HUES64 (cell line): ENCODE measurements around the gene ZCCHC24.

Experiments
- H3K27ac ChIP-seq: 2 replicates; pipeline ENCODE4 v1.7.0; 2013; ENCODE audit warnings: low read depth, low read length, inconsistent platforms
- H3K27me3 ChIP-seq: 2 replicates; pipeline ENCODE4 v1.6.1; 2013; ENCODE audit warnings: mild to moderate bottlenecking, low read length; ENCODE audit not compliant: insufficient read depth
- H3K36me3 ChIP-seq: 2 replicates; pipeline ENCODE4 v1.6.1; 2013; ENCODE audit warnings: mild to moderate bottlenecking, low read length; ENCODE audit not compliant: insufficient read depth
- H3K4me1 ChIP-seq: 2 replicates; pipeline ENCODE4 v1.6.1; 2013; ENCODE audit warnings: mild to moderate bottlenecking, low read length, moderate library complexity; ENCODE audit not compliant: insufficient read depth
- H3K4me3 ChIP-seq: 2 replicates; pipeline ENCODE4 v1.5.1; 2013; ENCODE audit warnings: mild to moderate bottlenecking, low read length, moderate library complexity
- H3K9ac ChIP-seq: 2 replicates; pipeline ENCODE4 v1.6.1; 2013; ENCODE audit warnings: mild to moderate bottlenecking, low read depth, low read length
- H3K9me3 ChIP-seq: 2 replicates; pipeline ENCODE4 v1.6.1; 2013; ENCODE audit warnings: low read depth, low read length; ENCODE audit not compliant: insufficient read depth
- WGBS: fragments of 150-250, 120-280 bp; methylation state at CpG from one replicate; pipeline ENCODE4 v1.1.7; 2013; ENCODE audit warnings: missing lambda C conversion rate; 5-methylcytosine and 5-hydroxymethylcytosine counted together

Gene ZCCHC24

GRCh38 chr10:79427965-79428364 is 17.5 kb downstream of the ZCCHC24 start:
- no peaks in the 10 kb centered on the region for H3K4me1 ChIP-seq
- H3K36me3 ChIP-seq, result no peaks in the 10 kb centered on the region
- WGBS, result 89% methylated on average over 1 of the region's 3 CpGs
- no peak overlapping the region for H3K27ac ChIP-seq
- no peaks in the 10 kb centered on the region for H3K27me3 ChIP-seq
- H3K9me3 ChIP-seq, result no peaks in the 10 kb centered on the region
- no peak overlapping the region for H3K4me3 ChIP-seq
- H3K9ac ChIP-seq, result no peak overlapping the region

GRCh38 chr10:79425074-79425532 is 20.3 kb downstream of the ZCCHC24 start:
- Histone ChIP-seq H3K27ac (no peak overlapping the region), H3K4me1 (peaks cover under 1% of the 10 kb centered on the region; the same call in 1 of the 2 replicates), H3K9ac (no peak overlapping the region), H3K4me3 (no peak overlapping the region), H3K9me3 (no peaks in the 10 kb centered on the region), H3K36me3 (no peaks in the 10 kb centered on the region), H3K27me3 (no peaks in the 10 kb centered on the region)
- WGBS, result 72% methylated on average over 5 of the region's 5 CpGs

- Histone ChIP-seq H3K9me3 (no peaks in the 10 kb centered on the region), H3K4me1 (peaks cover 2% of the 10 kb centered on the region; the same call in 1 of the 2 replicates), H3K27me3 (no peaks in the 10 kb centered on the region), H3K27ac (no peak overlapping the region), H3K36me3 (no peaks in the 10 kb centered on the region), H3K9ac (no peak overlapping the region), H3K4me3 (no peak overlapping the region)
- 84% methylated on average over 11 of the region's 11 CpGs for WGBS
These were observed 21.0 kb downstream of the ZCCHC24 start for GRCh38 chr10:79424221-79425073.

GRCh38 chr10:79422178-79422892 is 23.1 kb downstream of the ZCCHC24 start:
- WGBS, result 86% methylated on average over 8 of the region's 9 CpGs
- H3K9me3 ChIP-seq, result no peaks in the 10 kb centered on the region
- no peak overlapping the region for H3K9ac ChIP-seq
- H3K27me3 ChIP-seq, result no peaks in the 10 kb centered on the region
- H3K36me3 ChIP-seq, result no peaks in the 10 kb centered on the region
- no peak overlapping the region for H3K27ac ChIP-seq
- no peak overlapping the region for H3K4me3 ChIP-seq
- peaks cover 2% of the 10 kb centered on the region; the same call in 1 of the 2 replicates for H3K4me1 ChIP-seq

GRCh38 chr10:79420974-79421688 is 24.3 kb downstream of the ZCCHC24 start:
- Histone ChIP-seq H3K4me3 (no peak overlapping the region), H3K4me1 (peaks cover 2% of the 10 kb centered on the region; the same call in 1 of the 2 replicates), H3K27me3 (no peaks in the 10 kb centered on the region), H3K9ac (no peak overlapping the region), H3K27ac (no peak overlapping the region), H3K36me3 (no peaks in the 10 kb centered on the region), H3K9me3 (no peaks in the 10 kb centered on the region)
- WGBS, result 87% methylated on average over 12 of the region's 12 CpGs

- no peak overlapping the region for H3K9ac ChIP-seq
- no peak overlapping the region for H3K4me3 ChIP-seq
- WGBS, result 95% methylated on average over 13 of the region's 13 CpGs
- no peaks in the 10 kb centered on the region for H3K9me3 ChIP-seq
- H3K27ac ChIP-seq, result no peak overlapping the region
- peaks cover 2% of the 10 kb centered on the region; the same call in 1 of the 2 replicates for H3K4me1 ChIP-seq
- H3K36me3 ChIP-seq, result no peaks in the 10 kb centered on the region
- no peaks in the 10 kb centered on the region for H3K27me3 ChIP-seq
These were observed 26.4 kb downstream of the ZCCHC24 start for GRCh38 chr10:79418886-79419595.

GRCh38 chr10:79418274-79418673 is 27.1 kb downstream of the ZCCHC24 start:
- Histone ChIP-seq H3K27ac (no peak overlapping the region), H3K27me3 (no peaks in the 10 kb centered on the region), H3K9me3 (no peaks in the 10 kb centered on the region), H3K4me1 (peaks cover 2% of the 10 kb centered on the region; the same call in 1 of the 2 replicates), H3K4me3 (no peak overlapping the region), H3K36me3 (no peaks in the 10 kb centered on the region), H3K9ac (no peak overlapping the region)
- WGBS, result 92% methylated on average over 6 of the region's 6 CpGs

- peaks cover 2% of the 10 kb centered on the region; the same call in 1 of the 2 replicates for H3K4me1 ChIP-seq
- H3K4me3 ChIP-seq, result no peak overlapping the region
- no peak overlapping the region for H3K9ac ChIP-seq
- H3K27me3 ChIP-seq, result no peaks in the 10 kb centered on the region
- WGBS, result 100% methylated on average over 2 of the region's 4 CpGs
- H3K36me3 ChIP-seq, result no peaks in the 10 kb centered on the region
- H3K9me3 ChIP-seq, result no peaks in the 10 kb centered on the region
- H3K27ac ChIP-seq, result no peak overlapping the region
These were observed 27.7 kb downstream of the ZCCHC24 start for GRCh38 chr10:79417731-79418130.

- Histone ChIP-seq H3K27ac (no peak overlapping the region), H3K27me3 (no peaks in the 10 kb centered on the region), H3K9ac (no peak overlapping the region), H3K4me1 (peaks cover 2% of the 10 kb centered on the region; the same call in 1 of the 2 replicates), H3K9me3 (no peaks in the 10 kb centered on the region), H3K36me3 (no peaks in the 10 kb centered on the region), H3K4me3 (no peak overlapping the region)
- 84% methylated on average over 2 of the region's 2 CpGs for WGBS
These were observed 28.2 kb downstream of the ZCCHC24 start for GRCh38 chr10:79417266-79417665.

GRCh38 chr10:79416578-79417255 is 28.7 kb downstream of the ZCCHC24 start:
- Histone ChIP-seq H3K4me1 (peaks cover 2% of the 10 kb centered on the region; the same call in 1 of the 2 replicates), H3K27me3 (no peaks in the 10 kb centered on the region), H3K4me3 (no peak overlapping the region), H3K9ac (no peak overlapping the region), H3K27ac (no peak overlapping the region), H3K36me3 (no peaks in the 10 kb centered on the region), H3K9me3 (no peaks in the 10 kb centered on the region)
- WGBS, result 91% methylated on average over 12 of the region's 12 CpGs
